Mesenchymal stem cell (in vitro differentiated cells and primary cell): ENCODE measurements around the gene ZNF805.
A peak's percentile ranks its signal among the peaks of the same experiment; 100 is the strongest.

Experiments used
- DNase-seq: peaks from one replicate; pipeline ENCODE4 v3.0.0-alpha.2; 2013
- H2AFZ ChIP-seq: one replicate; pipeline ENCODE4 v1.6.1; 2013; ENCODE audit warnings: low read depth, mild to moderate bottlenecking, control low read depth, inconsistent platforms, low read length, moderate library complexity
- H2AK5ac ChIP-seq: 2 replicates; pipeline ENCODE4 v1.6.1; 2013; ENCODE audit warnings: low read length, moderate library complexity, mild to moderate bottlenecking, inconsistent platforms; ENCODE audit not compliant: severe bottlenecking
- H2BK120ac ChIP-seq: one replicate; pipeline ENCODE4 v1.6.1; 2013; ENCODE audit warnings: low read depth, mild to moderate bottlenecking, inconsistent platforms, low read length, moderate library complexity
- H2BK12ac ChIP-seq, 2 experiments: one replicate each; pipeline ENCODE4 v1.6.1; 2013; ENCODE audit warnings: inconsistent platforms in 2 of 2, low read length in 2 of 2, mild to moderate bottlenecking in 2 of 2, moderate library complexity in 2 of 2, control low read depth in 1 of 2
- H2BK15ac ChIP-seq: one replicate; pipeline ENCODE4 v1.6.1; 2013; ENCODE audit warnings: mild to moderate bottlenecking, low read depth, inconsistent platforms; ENCODE audit not compliant: poor library complexity, severe bottlenecking
- H2BK5ac ChIP-seq: 2 replicates; pipeline ENCODE4 v1.6.1; 2013; ENCODE audit warnings: low read depth, mild to moderate bottlenecking, low read length, control low read depth, inconsistent platforms; ENCODE audit not compliant: poor library complexity, severe bottlenecking
- H3K14ac ChIP-seq, 2 experiments: one replicate each; pipeline ENCODE4 v1.6.1; 2013; ENCODE audit warnings: inconsistent platforms in 2 of 2, low read length in 2 of 2, control low read depth in 1 of 2, mild to moderate bottlenecking in 1 of 2, moderate library complexity in 1 of 2
- H3K18ac ChIP-seq, 2 experiments: one replicate each; pipeline ENCODE4 v1.6.1; 2013; ENCODE audit warnings: inconsistent platforms in 2 of 2, low read length in 2 of 2, control low read depth in 1 of 2, low read depth in 1 of 2, mild to moderate bottlenecking in 1 of 2
- H3K23ac ChIP-seq, 2 experiments: one replicate each; pipeline ENCODE4 v1.6.1; 2013; ENCODE audit warnings: inconsistent platforms in 2 of 2, low read length in 2 of 2, mild to moderate bottlenecking in 2 of 2, moderate library complexity in 2 of 2, control low read depth in 1 of 2
- H3K27ac ChIP-seq: 2 replicates; pipeline ENCODE4 v1.5.1; 2013; ENCODE audit warnings: mild to moderate bottlenecking, moderate library complexity, low read length, control low read depth, inconsistent platforms; ENCODE audit not compliant: poor library complexity, severe bottlenecking
- H3K27me3 ChIP-seq, 2 experiments: 2 replicates each; pipeline versions ENCODE4 v1.6.1 to v1.7.0; 2013; ENCODE audit warnings: low read length in 2 of 2, mild to moderate bottlenecking in 2 of 2, moderate library complexity in 2 of 2, control low read depth in 1 of 2, inconsistent platforms in 1 of 2; ENCODE audit not compliant: control insufficient read depth in 1 of 2, insufficient read depth in 1 of 2
- H3K36me3 ChIP-seq, 2 experiments: 2 replicates each; pipeline versions ENCODE4 v1.6.1 to v1.7.0; 2013; ENCODE audit warnings: low read length in 2 of 2, control low read depth in 1 of 2, inconsistent platforms in 1 of 2, low read depth in 1 of 2, mild to moderate bottlenecking in 1 of 2; ENCODE audit not compliant: insufficient read depth in 2 of 2, control insufficient read depth in 1 of 2
- H3K4ac ChIP-seq, 2 experiments: one replicate each; pipeline ENCODE4 v1.6.1; 2013; ENCODE audit warnings: inconsistent platforms in 2 of 2, low read length in 2 of 2, mild to moderate bottlenecking in 2 of 2, moderate library complexity in 2 of 2, control low read depth in 1 of 2, low read depth in 1 of 2
- H3K4me1 ChIP-seq: 2 replicates; pipeline ENCODE4 v1.6.1; 2013; ENCODE audit warnings: low read depth, low read length, control low read depth; ENCODE audit not compliant: control insufficient read depth, insufficient read depth
- H3K4me2 ChIP-seq: 2 replicates; pipeline ENCODE4 v1.6.1; 2013; ENCODE audit warnings: low read length, mild to moderate bottlenecking, inconsistent platforms; ENCODE audit not compliant: poor library complexity, severe bottlenecking
- H3K4me3 ChIP-seq, 2 experiments: 2 replicates each; pipeline versions ENCODE4 v1.5.1 to v1.7.0; 2013; ENCODE audit warnings: low read length in 2 of 2, mild to moderate bottlenecking in 2 of 2, control low read depth in 1 of 2, low read depth in 1 of 2; ENCODE audit not compliant: insufficient read depth in 1 of 2
- H3K79me1 ChIP-seq: replicated peaks from 2 replicates; pipeline ENCODE4 v1.6.1; 2013; ENCODE audit warnings: mild to moderate bottlenecking, control low read depth, low read length, inconsistent platforms; ENCODE audit not compliant: poor library complexity, severe bottlenecking
- H3K9ac ChIP-seq: 2 replicates; pipeline ENCODE4 v1.7.0; 2013; ENCODE audit warnings: mild to moderate bottlenecking, low read length, moderate library complexity
- H3K9me3 ChIP-seq: 2 replicates; pipeline ENCODE4 v1.7.0; 2013; ENCODE audit warnings: mild to moderate bottlenecking, low read length; ENCODE audit not compliant: control insufficient read depth
- H4K8ac ChIP-seq: one replicate; pipeline ENCODE4 v1.6.1; 2013; ENCODE audit warnings: inconsistent platforms, mild to moderate bottlenecking, low read length, moderate library complexity
- H4K91ac ChIP-seq: one replicate; pipeline ENCODE4 v1.6.1; 2013; ENCODE audit warnings: mild to moderate bottlenecking, low read length, inconsistent platforms
- WGBS: methylation state at CpG from one replicate; pipeline ENCODE4 v1.1.7; 2013; ENCODE audit warnings: mixed read lengths; 5-methylcytosine and 5-hydroxymethylcytosine counted together

ZNF805 gene

GRCh38 chr19:57239982-57240310 lies 486 bp upstream of the ZNF805 start:
- Histone ChIP-seq H2BK12ac (no peak overlapping the region), H2AFZ (peak overlapping the region; percentile 98), H3K4ac (peak overlapping the region; percentile 80 to 87), H3K4me3 (peak overlapping the region; percentile 89 to 100), H2BK120ac (no peak overlapping the region), H2BK5ac (no peak overlapping the region), H3K4me2 (peak overlapping the region; percentile 72), H3K36me3 (peaks cover 14 to 17% of the 10 kb centered on the region in 2 experiments), H2BK15ac (no peak overlapping the region), H2AK5ac (no peak overlapping the region), H3K14ac (no peak overlapping the region), H3K79me1 (peaks cover 18% of the 10 kb centered on the region), H3K4me1 (peaks cover 9% of the 10 kb centered on the region), H3K23ac (no peak overlapping the region), H3K27ac (peak overlapping the region; percentile 79), H3K27me3 (no peaks in the 10 kb centered on the region), H4K91ac (peak overlapping the region; percentile 87), H4K8ac (peak overlapping the region; percentile 99), H3K9ac (peak overlapping the region; percentile 100), H3K9me3 (no peaks in the 10 kb centered on the region), H3K18ac (peak overlapping the region; percentile 79 to 86)
- DNase-seq: no peak
- 28% methylated on average over 12 of the region's 12 CpGs for WGBS

GRCh38 chr19:57241176-57241575 lies 744 bp downstream of the ZNF805 start:
- H3K79me1 ChIP-seq: peaks cover 26% of the 10 kb centered on the region
- H3K18ac ChIP-seq: no peak overlapping the region
- peak overlapping the region; percentile 49 to 62 for H3K4ac ChIP-seq
- no peak overlapping the region for H4K8ac ChIP-seq
- H2AK5ac ChIP-seq: no peak overlapping the region
- H3K4me3 ChIP-seq: peak overlapping the region; percentile 89 to 100
- peak; percentile 46 for DNase-seq
- no peak overlapping the region for H2AFZ ChIP-seq
- WGBS: 44% methylated on average over 7 of the region's 7 CpGs
- H2BK12ac ChIP-seq: no peak overlapping the region
- no peak overlapping the region for H2BK120ac ChIP-seq
- peak overlapping the region; percentile 100 for H3K9ac ChIP-seq
- H3K4me2 ChIP-seq: peak overlapping the region; percentile 64
- H4K91ac ChIP-seq: no peak overlapping the region
- H3K27me3 ChIP-seq: no peaks in the 10 kb centered on the region
- no peak overlapping the region for H2BK5ac ChIP-seq
- no peaks in the 10 kb centered on the region for H3K9me3 ChIP-seq
- H2BK15ac ChIP-seq: no peak overlapping the region
- no peak overlapping the region for H3K27ac ChIP-seq
- H3K36me3 ChIP-seq: peaks cover 22 to 27% of the 10 kb centered on the region in 2 experiments
- H3K14ac ChIP-seq: no peak overlapping the region
- no peak overlapping the region for H3K23ac ChIP-seq
- peaks cover 9% of the 10 kb centered on the region for H3K4me1 ChIP-seq

GRCh38 chr19:57242821-57243220 lies 2.4 kb downstream of the ZNF805 start:
- H3K9ac ChIP-seq: no peak overlapping the region
- H2BK5ac ChIP-seq: no peak overlapping the region
- H2AK5ac ChIP-seq: no peak overlapping the region
- no peak for DNase-seq
- no peak overlapping the region for H2BK12ac ChIP-seq
- H3K9me3 ChIP-seq: no peaks in the 10 kb centered on the region
- H3K4me2 ChIP-seq: no peak overlapping the region
- H2BK120ac ChIP-seq: no peak overlapping the region
- H3K18ac ChIP-seq: no peak overlapping the region
- H2BK15ac ChIP-seq: no peak overlapping the region
- H3K27me3 ChIP-seq: no peaks in the 10 kb centered on the region
- WGBS: 95% methylated on average over 4 of the region's 5 CpGs
- H3K36me3 ChIP-seq: peaks cover 37 to 43% of the 10 kb centered on the region in 2 experiments
- H3K23ac ChIP-seq: no peak overlapping the region
- H4K91ac ChIP-seq: no peak overlapping the region
- H3K27ac ChIP-seq: no peak overlapping the region
- no peak overlapping the region for H4K8ac ChIP-seq
- H3K79me1 ChIP-seq: peaks cover 38% of the 10 kb centered on the region
- H3K4ac ChIP-seq: no peak overlapping the region
- H3K4me1 ChIP-seq: peaks cover 9% of the 10 kb centered on the region
- no peak overlapping the region for H3K4me3 ChIP-seq
- no peak overlapping the region for H3K14ac ChIP-seq
- no peak overlapping the region for H2AFZ ChIP-seq

- 97% methylated on average over 5 of the region's 5 CpGs for WGBS
- Histone ChIP-seq H2BK120ac (no peak overlapping the region), H3K27ac (no peak overlapping the region), H3K9ac (no peak overlapping the region), H2BK12ac (no peak overlapping the region), H2AFZ (no peak overlapping the region), H3K36me3 (peaks cover 48 to 59% of the 10 kb centered on the region in 2 experiments), H3K9me3 (no peaks in the 10 kb centered on the region), H2AK5ac (no peak overlapping the region), H3K4me1 (peaks cover 9% of the 10 kb centered on the region), H3K27me3 (no peaks in the 10 kb centered on the region), H4K8ac (no peak overlapping the region), H3K4me2 (no peak overlapping the region), H3K14ac (no peak overlapping the region), H3K4ac (no peak overlapping the region), H3K79me1 (peaks cover 49% of the 10 kb centered on the region), H3K18ac (no peak overlapping the region), H3K23ac (no peak overlapping the region), H3K4me3 (no peak overlapping the region), H4K91ac (no peak overlapping the region), H2BK15ac (no peak overlapping the region), H2BK5ac (no peak overlapping the region)
- no peak for DNase-seq
Observed at GRCh38 chr19:57244513-57244912, 4.1 kb downstream of the ZNF805 start.
